ENCODE measurements around the gene ATP8A2.

Gene ATP8A2

GRCh38 chr13:25874907-25875306 is 503.1 kb downstream of the ATP8A2 start:
- H3K27ac ChIP-seq (ENCODE audit: poor library complexity, severe bottlenecking): no peak overlapping the region
- TF ChIP-seq CTCF (IDR thresholded peaks at IDR 0.05; ENCODE audit: poor library complexity, severe bottlenecking): no peak
- no peaks in the 10 kb centered on the region for H3K27me3 ChIP-seq (ENCODE audit: insufficient read depth, poor library complexity, severe bottlenecking)
- H3K9me3 ChIP-seq (ENCODE audit: severe bottlenecking): no peaks in the 10 kb centered on the region
- no peaks in the 10 kb centered on the region for H3K36me3 ChIP-seq (ENCODE audit: low read depth)
- ATAC-seq (ENCODE audit: low read depth) (no peak), DNase-seq (ENCODE audit: low spot score) (no peak)
- no peaks in the 10 kb centered on the region for H3K4me1 ChIP-seq (ENCODE audit: insufficient read depth, poor library complexity, severe bottlenecking)
- H3K4me3 ChIP-seq (ENCODE audit: severe bottlenecking): no peak overlapping the region

GRCh38 chr13:25876247-25876646 is 504.5 kb downstream of the ATP8A2 start:
- Histone ChIP-seq H3K4me3 (ENCODE audit: severe bottlenecking) (no peak overlapping the region), H3K4me1 (ENCODE audit: insufficient read depth, poor library complexity, severe bottlenecking) (no peaks in the 10 kb centered on the region), H3K9me3 (ENCODE audit: severe bottlenecking) (no peaks in the 10 kb centered on the region), H3K27ac (ENCODE audit: poor library complexity, severe bottlenecking) (no peak overlapping the region), H3K27me3 (ENCODE audit: insufficient read depth, poor library complexity, severe bottlenecking) (no peaks in the 10 kb centered on the region), H3K36me3 (ENCODE audit: low read depth) (no peaks in the 10 kb centered on the region)
- DNase-seq (ENCODE audit: low spot score) (no peak), ATAC-seq (ENCODE audit: low read depth) (no peak)
- no peak for TF ChIP-seq CTCF (IDR thresholded peaks at IDR 0.05; ENCODE audit: poor library complexity, severe bottlenecking)

GRCh38 chr13:25879466-25879865 is 507.7 kb downstream of the ATP8A2 start:
- ATAC-seq (ENCODE audit: low read depth): no peak

GRCh38 chr13:25881136-25881926 is 509.6 kb downstream of the ATP8A2 start:
- H3K27me3 ChIP-seq (ENCODE audit: insufficient read depth, poor library complexity, severe bottlenecking): no peaks in the 10 kb centered on the region
- H3K4me3 ChIP-seq (ENCODE audit: severe bottlenecking): no peak overlapping the region
- no peak for TF ChIP-seq CTCF (IDR thresholded peaks at IDR 0.05; ENCODE audit: poor library complexity, severe bottlenecking)
- H3K4me1 ChIP-seq (ENCODE audit: insufficient read depth, poor library complexity, severe bottlenecking): no peaks in the 10 kb centered on the region
- ATAC-seq (ENCODE audit: low read depth): no peak
- H3K9me3 ChIP-seq (ENCODE audit: severe bottlenecking): no peaks in the 10 kb centered on the region
- no peak overlapping the region for H3K27ac ChIP-seq (ENCODE audit: poor library complexity, severe bottlenecking)
- no peak for DNase-seq (ENCODE audit: low spot score)
- no peaks in the 10 kb centered on the region for H3K36me3 ChIP-seq (ENCODE audit: low read depth)

More at GRCh38 chr13:25879466-25879865, 507.7 kb downstream of the ATP8A2 start:
- Histone ChIP-seq H3K36me3 (ENCODE audit: low read depth) (no peaks in the 10 kb centered on the region), H3K4me3 (ENCODE audit: severe bottlenecking) (no peak overlapping the region), H3K4me1 (ENCODE audit: insufficient read depth, poor library complexity, severe bottlenecking) (no peaks in the 10 kb centered on the region), H3K27me3 (ENCODE audit: insufficient read depth, poor library complexity, severe bottlenecking) (no peaks in the 10 kb centered on the region), H3K9me3 (ENCODE audit: severe bottlenecking) (no peaks in the 10 kb centered on the region), H3K27ac (ENCODE audit: poor library complexity, severe bottlenecking) (no peak overlapping the region)
- TF ChIP-seq CTCF (IDR thresholded peaks at IDR 0.05; ENCODE audit: poor library complexity, severe bottlenecking): no peak
- DNase-seq (ENCODE audit: low spot score): no peak

GRCh38 chr13:25881971-25882451 is 510.2 kb downstream of the ATP8A2 start:
- H3K4me3 ChIP-seq (ENCODE audit: severe bottlenecking): no peak overlapping the region
- TF ChIP-seq CTCF (IDR thresholded peaks at IDR 0.05; ENCODE audit: poor library complexity, severe bottlenecking): no peak
- no peaks in the 10 kb centered on the region for H3K36me3 ChIP-seq (ENCODE audit: low read depth)
- no peak for ATAC-seq (ENCODE audit: low read depth)
- no peaks in the 10 kb centered on the region for H3K27me3 ChIP-seq (ENCODE audit: insufficient read depth, poor library complexity, severe bottlenecking)
- H3K4me1 ChIP-seq (ENCODE audit: insufficient read depth, poor library complexity, severe bottlenecking): peaks cover 5% of the 10 kb centered on the region
- no peaks in the 10 kb centered on the region for H3K9me3 ChIP-seq (ENCODE audit: severe bottlenecking)
- no peak for DNase-seq (ENCODE audit: low spot score)
- H3K27ac ChIP-seq (ENCODE audit: poor library complexity, severe bottlenecking): no peak overlapping the region

Measured in RWPE2 (cell line).